ENCODE measurements around the gene GSC2. TPM values are rescaled to one million over a fixed set of nuclear protein-coding genes. Genes with fewer than 3 reads are reported as not detected.

The GSC2 gene
- total RNA-seq, 1 experiment from 2014 or later = not detected

DNA sequence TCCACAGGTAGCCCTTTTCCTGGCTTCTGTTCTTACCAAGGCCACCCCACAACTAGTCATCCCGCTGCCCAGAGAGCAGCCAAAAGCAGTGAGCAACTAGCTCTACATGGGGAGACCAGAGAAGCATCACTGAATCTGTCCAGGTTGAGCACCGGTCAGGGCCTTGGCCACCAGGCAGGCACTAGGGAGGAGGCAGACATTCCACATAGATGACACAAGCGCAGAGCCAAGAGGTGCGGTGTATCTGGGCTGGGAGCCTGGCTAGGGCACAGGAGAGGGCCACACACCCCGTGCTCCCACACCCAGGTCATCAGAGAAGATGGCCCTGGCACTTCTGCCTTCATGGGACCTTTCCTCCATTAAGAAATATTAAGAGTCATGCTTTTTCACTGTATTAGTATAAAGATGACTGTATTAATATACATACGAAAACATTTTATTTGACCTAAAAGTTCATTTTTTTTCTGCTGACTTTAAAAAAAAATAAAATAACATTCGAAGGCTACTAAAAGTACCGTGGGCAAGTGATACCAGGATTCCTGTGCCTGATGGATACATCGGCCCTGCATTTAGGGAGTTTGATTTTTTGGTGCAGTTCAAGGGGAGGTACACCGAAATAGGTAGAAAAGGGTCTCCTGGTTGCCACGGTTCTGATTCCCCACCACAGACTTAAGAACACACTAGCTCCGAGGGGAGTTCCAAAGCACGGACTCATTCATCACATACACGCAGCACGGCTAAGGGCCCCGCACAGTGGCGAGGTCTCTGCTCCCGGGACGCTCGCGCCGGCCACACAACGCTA, 29.1 kb downstream of the GSC2 start:
- peak; percentile 92 for DNase-seq (ENCODE audit: low spot score)

DNA sequence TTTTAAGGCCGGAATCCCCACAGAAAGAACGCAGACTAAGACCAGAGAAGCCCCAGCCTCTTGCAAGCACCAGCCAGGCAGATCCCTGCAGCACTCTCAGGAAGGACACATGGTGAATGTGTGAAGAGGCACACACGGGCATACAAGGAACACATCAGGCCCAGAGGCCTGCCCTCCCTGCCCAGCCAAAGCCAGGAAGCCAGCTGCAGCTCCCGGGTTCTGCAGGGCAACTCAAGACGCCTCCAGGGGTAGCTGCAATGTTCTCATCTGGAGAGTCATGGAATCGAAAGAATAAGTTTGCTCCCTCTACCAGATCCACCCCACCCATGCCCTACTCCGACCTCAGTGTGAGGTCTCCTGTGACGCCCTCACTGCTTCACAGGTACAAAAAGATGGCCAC, 30.1 kb downstream of the GSC2 start:
- no peak for DNase-seq (ENCODE audit: low spot score)

DNA sequence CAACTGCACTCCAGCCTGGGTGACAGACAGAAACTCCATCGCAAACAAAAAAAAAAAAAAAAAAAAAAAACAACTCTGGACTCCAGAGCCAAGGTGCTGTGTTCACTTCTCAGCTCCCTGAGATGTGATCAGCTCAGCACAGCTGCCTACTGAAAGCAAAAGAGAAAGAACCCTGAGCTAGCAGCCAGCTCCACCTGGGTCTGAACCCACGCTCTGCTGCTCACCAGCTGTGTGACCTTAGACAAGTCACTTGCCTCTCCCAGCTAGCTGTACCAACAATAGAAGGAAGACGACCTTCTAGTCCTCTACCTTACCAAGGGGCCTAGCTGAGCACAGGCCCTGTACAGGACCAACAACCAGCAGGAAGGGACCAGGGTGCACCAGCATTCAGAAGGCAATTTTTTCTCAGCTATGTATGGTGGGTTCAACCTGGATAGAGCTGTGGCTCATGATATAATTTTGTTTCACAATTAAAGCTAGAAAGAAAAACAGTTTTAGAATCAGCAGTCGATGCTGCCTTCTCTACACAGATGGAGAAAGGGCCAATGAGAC, 31.7 kb downstream of the GSC2 start:
- no peak for DNase-seq (ENCODE audit: low spot score)

DNA sequence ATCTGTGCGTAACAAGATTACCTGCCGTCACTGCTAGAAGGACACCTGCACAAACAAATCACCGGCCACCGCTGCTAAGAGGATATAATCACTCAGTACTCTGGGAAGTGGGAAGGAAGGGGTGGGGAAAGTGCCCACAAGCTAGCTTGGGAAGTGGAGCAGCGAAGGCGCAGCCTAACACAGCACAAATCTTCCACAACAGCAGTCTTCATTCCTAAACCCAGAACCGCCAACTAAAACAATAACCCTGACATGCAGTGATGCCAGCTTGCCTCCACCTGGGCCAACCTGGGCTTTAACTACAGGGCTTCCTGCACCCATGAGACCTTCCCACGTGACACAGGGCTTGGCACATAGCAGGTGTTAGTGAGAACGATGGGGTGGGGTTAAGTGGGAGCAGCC, 33.0 kb downstream of the GSC2 start:
- DNase-seq (ENCODE audit: low spot score) = no peak

DNA sequence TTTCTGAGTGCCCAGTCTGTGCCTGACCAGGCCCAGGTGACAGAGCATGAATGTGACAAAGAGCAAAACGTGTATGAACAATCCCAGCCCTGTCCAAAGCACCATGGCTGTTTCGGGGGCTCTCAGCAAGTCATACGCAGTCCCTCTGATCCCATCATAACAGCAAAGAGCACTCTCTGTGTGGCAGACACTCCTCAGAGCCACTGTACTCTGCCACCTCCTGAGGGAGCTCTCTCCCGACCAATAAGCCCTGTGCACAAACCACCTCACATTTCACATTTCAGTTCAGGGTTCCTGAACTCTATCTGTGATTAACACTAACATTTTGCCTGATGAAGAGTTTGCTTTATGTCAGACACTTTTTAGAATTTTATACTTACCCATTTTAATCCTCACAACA, 34.5 kb downstream of the GSC2 start:
- peak; percentile 38 for DNase-seq (ENCODE audit: low spot score)

DNA sequence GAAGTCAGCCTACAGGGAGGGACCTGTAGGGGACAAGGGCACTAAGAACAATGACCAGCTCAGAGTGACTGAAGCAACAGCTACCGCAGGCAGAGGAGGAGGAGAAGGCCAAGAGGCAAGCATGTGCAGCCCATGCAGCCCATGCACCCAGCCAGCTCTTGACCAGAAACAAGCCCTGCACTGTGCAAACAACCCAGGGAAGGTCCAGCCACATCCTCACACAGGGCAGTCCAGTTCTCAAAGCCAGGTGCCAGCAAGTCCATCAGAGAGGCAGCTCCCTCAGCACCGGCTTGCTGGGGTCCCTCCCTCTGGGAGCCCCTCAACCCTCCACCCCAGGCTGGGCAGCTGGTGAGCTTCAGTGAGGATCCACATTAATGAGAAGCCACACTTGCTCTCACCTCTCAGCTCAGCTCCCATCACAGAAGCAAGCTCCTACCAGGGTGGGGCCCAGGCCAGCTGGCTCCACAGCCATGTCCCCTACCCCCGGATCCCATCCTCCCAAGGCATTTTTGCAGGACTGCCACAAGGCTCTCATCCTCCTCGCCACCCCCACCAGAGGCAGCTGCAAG, 35.0 kb downstream of the GSC2 start:
- DNase-seq (ENCODE audit: low spot score) = no peak

DNA sequence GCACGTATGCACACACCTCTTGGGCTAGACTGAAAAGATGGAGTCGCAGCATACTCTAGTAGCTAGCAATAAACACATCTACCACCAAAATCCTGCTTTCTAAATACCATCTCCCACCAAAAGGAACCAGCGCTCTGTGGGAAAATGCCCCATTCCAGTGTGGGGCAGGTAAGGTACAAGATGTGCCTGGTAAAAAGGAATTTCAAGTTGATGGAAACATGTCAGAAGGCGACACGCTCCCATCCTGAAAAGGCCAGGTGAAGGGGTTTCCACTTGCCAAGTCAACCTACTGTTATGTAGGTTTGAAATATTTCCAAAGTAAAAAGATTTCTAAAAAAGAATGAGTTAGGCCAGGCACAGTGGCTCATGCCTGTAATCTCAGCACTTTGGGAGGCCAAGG, 36.7 kb downstream of the GSC2 start:
- DNase-seq (ENCODE audit: low spot score) = no peak

DNA sequence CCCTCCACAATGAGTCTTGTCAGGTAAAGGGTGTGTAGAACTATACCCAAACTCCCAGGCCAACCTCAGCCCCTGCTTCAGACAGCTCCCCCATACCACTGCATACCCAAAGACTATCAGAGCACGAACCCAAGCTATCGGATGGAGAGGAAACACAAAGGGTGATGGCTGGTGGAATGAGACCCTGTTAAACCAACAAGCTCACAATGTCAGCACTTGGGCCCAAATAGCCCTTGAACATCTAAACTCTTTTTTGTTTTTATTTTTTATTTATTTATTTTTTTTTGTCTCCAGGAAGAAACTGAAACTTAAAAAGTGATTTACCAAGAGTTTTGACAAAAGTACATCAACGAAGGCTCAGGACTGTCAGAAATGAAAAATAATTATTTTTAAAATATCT, 38.5 kb downstream of the GSC2 start:
- no peak for DNase-seq (ENCODE audit: low spot score)

DNA sequence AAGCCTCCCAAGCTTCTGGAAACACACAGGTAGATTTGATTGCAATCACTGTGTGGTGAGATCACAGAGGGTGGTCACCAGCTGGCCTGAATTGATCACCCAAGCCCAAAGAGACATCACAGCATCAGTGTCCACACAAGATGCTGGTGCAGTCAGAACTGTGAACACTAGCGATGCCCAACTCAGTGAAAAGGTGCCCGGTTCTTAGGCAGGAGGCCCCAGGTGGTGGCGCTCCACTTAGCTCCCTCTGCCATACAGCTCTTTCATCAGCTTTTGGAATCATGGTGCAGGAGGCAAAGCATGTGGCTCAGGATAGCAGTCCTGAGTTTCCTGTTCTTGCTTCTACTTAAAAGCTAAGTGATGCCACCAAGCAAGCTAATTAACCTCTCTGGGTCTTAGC, 39.0 kb downstream of the GSC2 start:
- no peak for DNase-seq (ENCODE audit: low spot score)

DNA sequence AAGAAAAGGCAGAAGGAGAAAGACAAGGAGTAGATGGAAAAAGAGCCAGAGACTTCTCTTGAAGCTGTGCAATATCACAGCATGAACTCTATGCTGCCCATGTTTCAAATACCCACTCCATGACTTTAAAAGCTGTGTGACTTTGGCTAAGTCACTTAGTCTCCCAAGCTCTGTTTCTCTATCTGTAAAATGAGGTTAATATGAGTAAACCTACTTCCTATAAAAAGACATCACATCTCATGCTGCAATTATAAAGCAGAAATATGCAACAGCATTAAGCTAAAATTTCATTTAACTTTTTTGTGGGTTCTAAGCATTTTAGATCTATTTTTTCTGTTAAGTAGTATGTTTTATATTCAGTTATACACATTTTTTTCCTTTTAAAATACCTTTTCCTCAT, 39.4 kb downstream of the GSC2 start:
- DNase-seq (ENCODE audit: low spot score) = no peak

DNA sequence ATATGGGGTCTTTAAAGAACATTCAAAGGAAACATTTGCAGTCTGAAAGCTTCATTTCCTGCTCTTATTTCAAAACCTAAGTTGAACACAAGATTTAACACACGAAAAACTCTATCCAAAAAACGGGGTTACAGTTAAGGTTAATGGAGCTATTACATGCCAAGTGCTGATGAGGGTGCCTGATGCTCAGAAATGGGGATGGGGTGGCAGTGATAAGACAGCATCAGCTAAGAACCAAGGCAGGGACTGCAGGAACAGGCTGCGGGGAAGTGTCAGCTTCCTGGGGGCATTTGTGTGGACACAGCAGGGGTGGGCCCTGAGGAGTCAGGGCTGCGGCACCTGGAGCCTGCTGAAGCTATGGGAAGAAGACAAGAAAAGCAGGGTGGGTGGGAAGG, 40.0 kb downstream of the GSC2 start:
- DNase-seq (ENCODE audit: low spot score) = no peak

DNA sequence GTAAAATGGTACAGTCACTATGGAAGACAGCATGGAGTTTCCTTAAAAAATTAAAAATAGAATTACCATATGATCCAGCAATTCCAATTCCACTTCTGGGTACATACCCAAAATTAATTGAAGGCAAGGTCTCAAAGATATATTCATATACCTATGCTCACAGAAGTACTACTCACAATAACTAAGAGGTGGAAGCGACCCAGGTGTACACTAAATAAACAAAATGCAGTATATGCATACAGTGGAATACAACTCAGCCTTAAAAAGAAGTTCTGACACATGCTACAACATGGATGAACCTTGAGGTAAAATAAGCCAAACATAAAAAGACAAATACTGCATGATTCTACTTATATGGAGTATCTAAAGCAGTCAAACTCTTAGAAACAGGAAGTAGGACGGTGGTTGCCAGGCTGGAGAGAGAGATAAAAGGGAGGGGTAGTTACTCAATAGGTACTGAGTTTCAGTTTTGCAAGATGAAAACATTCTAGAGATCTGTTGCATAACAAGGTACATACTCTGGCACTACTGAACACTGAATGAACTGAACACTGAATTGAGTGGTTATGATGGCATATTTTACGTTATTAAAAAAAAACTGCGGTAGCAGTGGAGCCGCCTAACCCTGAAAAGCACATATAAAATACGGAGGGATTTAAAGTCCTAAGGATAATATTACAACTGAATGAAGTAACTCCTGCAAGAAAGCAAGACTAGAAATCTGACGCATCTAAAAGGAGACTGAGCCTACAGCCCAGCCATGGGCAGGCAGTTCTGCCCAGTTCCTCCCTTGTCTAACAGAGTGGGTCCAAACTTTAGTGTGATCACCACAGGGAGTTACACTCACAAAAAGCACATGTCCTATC, 40.7 kb downstream of the GSC2 start:
- DNase-seq (ENCODE audit: low spot score) = no peak

DNA sequence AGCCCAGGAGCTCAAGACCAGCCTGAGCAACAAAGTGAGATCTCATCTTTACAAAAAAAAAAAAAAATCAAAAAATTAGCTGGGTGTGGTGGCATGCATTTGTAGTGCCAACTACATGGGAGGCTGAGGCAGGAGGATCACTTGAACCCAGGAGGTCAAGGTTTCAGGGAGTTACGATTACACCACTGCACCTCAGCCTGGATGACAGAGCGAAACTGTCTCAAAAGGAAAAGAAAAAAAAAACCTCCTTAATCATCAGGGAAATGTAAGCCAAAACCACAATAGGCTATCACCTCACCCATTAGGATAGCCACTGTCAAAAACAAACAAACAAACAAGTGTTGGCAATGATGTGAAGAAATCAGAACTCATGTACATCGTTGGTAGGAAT, 41.3 kb downstream of the GSC2 start:
- DNase-seq (ENCODE audit: low spot score) = no peak

DNA sequence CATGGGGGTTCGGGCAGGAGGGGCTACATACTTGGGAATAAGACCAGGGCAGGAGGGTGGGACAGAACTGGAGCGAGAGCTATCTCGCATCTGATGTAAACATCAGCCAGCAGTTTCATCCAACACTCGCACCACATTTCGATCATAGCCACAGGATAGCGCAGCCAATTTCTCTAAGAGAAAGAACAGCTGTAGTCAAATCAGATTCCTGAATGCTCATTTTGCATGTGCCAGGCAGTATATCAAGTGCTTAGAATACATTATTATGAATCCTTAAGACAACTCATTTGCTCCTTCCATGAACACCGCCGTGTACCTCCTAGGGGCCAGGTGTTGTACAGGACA, 42.4 kb downstream of the GSC2 start:
- no peak for DNase-seq (ENCODE audit: low spot score)

DNA sequence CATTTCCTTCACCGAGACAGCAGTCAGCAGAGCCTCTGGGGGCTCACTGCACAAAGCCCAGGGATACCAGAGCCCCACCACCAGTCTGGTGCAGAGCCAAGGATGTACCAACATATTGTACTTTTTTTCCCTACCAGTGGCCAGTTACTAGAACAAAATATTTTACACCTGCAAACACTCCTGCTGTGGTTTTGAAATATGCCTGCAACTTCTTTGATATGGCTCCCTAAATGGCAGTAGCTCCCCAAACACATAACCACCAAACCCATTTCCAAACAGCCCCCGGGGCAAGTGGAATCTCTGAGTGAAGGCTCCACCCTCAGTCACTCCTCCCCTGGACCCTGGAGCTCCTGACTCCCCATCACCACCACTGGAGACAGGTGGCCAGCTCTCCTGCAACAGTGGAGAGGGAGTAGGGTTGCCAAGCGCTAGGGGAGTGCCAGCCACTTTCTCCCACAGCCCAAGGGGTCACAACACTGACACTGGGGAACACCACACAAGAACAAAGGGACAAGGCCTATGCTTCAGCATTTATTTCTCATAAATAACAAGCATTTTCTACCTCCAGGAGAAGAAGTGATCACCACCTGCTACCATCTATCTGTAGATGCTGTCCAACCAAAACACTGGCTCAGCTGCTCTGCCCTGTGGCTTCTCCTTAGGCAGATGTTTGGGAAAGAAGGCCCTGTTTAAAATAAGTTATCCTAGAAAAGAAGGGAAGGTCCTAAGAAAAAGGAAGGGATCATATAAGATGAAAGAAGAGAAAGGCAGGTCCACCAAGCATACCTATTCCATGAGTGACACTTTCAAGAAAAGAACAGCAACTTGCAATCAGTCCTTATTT, 43.0 kb downstream of the GSC2 start:
- no peak for DNase-seq (ENCODE audit: low spot score)

DNA sequence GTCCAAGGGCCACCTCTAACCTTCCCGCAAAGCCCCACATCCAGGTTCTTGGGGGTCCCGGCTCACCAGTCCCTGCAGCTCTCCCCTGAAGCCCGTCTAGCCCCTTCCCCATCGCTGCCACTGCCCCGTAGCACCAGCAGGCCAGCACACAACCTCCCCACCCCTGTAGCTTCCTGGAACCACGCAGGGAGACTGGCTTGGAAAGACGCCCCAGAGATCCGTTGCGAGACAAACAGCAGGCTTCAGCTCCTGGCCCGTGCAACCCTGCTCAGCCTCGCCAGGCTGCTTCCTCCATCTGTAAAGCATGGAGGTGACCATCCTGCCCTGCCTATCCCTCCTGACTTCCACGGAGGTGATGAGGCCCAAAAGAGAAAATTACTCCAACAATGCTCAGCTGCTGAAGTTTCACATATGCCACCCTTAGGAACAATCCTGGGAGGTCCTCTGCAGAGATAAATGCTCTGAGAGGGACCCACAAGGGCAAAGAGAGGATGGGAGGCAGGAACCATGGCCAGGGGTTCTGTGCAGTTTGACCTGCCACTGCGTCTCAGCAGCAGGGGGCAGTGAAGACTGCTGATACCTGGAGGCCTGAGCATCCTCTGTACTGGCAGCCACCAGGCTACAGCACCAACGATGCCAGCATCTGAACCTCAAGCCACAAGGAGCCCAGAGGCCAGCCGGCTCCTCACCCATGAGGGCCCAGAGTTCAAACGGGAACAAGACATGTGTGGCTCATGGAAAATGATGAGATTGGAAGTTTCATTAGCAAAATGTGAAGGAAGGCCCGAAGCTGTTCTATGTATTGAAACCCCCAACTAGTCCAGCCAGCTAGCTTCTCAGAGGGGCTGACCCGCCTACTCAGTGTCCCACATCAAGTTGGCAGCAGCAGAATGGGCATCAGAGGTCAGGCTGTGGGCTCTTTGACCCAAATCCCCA, 44.0 kb downstream of the GSC2 start:
- peak; percentile 10 for DNase-seq (ENCODE audit: low spot score)

DNA sequence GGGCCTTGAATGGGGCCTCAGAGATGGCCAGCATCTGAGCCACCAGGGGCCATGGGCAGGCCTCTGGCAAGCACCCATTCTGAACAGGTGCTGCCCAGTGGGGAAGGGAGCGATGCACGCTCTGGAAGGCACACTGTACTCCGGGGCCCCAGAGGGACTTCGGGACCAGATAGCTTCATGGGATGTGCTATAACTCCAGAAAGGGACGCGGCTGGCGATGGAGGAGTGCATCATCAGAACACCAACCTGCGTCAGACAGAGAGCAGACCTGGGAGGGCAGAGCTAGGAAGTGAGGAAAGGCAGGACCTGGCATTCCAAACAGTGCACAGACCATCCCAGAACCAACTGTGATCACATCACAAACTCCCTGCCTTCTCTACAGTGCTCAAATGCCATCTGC, 44.6 kb downstream of the GSC2 start:
- DNase-seq (ENCODE audit: low spot score) = no peak

DNA sequence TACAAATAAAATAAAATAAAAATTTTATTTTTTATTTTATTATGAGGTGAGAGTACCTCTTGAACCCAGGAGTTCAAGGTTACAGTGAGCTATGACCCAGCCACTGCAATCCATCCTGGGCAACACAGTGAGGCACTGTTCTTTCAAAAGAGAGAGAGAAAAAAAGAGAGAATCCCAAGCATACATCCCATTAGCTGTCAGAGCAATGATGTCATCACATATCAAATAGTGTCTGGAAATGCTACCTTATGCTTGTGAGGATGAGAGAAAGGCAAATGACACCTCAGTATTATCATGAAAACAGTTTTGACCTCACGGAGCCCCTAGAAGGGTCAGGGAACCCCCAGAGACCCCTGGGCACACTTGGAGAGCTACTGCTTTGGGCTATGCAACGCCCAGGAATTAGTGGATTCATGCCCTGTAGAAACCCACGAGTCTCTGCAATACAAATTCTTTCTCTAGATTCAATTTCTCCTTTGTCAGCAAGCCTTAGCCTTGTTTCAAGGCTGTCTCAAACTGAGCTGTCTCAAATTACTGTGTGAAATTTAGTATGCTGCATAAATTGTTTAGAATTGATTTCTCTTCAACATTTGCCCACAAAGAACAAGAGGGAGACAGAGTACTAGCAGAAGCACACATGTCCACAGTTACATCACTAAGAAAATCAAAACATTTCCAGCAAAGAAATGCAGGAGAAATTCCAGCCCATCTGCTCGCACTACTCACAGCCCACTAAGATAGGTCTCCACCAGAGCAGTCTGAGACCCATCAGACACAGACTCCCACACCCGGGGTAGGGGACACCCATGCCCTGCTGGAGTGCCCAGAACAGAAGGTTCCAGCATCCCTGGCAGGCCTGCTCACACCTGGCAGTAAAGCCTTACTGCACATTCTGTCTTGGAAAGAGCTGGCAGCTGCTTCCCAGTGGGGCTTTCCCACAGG, 45.9 kb downstream of the GSC2 start:
- DNase-seq (ENCODE audit: low spot score) = no peak

DNA sequence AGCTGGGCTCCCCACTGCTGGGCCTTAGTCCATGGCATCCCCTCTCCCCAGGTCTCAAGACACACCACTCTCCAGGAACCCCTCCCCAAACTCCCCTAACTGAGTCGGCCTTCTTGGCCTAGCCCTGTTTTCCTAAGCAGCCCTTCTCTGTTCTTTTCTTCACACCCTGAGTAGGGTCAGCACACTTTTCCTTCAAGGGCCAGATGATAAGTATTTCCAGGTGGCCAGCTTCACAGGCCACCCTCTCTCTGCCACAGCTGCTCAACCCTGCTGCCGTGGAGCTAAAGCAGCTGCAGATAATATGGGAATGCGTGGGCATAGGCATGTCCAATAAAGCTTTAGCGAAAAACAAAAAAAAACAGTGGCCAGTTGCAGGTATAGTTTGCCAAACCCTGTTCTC, 51.9 kb downstream of the GSC2 start:
- DNase-seq (ENCODE audit: low spot score) = no peak

All from HT-29 (cell line).